OCI-LY3 (cell line): Measurements from ENCODE around the gene ANKRD18A.

Experiments
- H2AFZ ChIP-seq: fragments of 200-600, 300-600 bp; shearing (Covaris generic); 2 replicates; pipeline ENCODE4 v1.6.0; 2014; ENCODE audit warnings: antibody characterized with exemption, low read depth, low read length
- H3K27ac ChIP-seq: fragments of 200-600, 300-600 bp; sonication (generic); 2 replicates; pipeline ENCODE4 v1.5.1; 2014; ENCODE audit warnings: mild to moderate bottlenecking, low read length, moderate library complexity, mixed read lengths
- H3K27me3 ChIP-seq: fragments of 200-600, 300-600 bp; sonication (generic); 2 replicates; pipeline ENCODE4 v1.6.1; 2014; ENCODE audit warnings: low read depth, low read length, mixed read lengths
- H3K36me3 ChIP-seq: fragments of 200-600, 300-600 bp; sonication (generic); replicated peaks from 2 replicates; pipeline ENCODE3; 2014; ENCODE audit warnings: low read depth, low read length, mixed read lengths
- H3K4me1 ChIP-seq: fragments of 300-600, 200-600 bp; sonication (generic); 2 replicates; pipeline ENCODE4 v1.6.1; 2014; ENCODE audit warnings: low read length, mixed read lengths
- H3K4me2 ChIP-seq: fragments of 200-600, 300-600 bp; sonication (generic); 2 replicates; pipeline ENCODE4 v1.6.1; 2014; ENCODE audit warnings: low read length, mixed read lengths
- H3K4me3 ChIP-seq: fragments of 300-600, 200-600 bp; sonication (generic); 2 replicates; pipeline ENCODE4 v1.5.1; 2014; ENCODE audit warnings: antibody characterized with exemption, mild to moderate bottlenecking, low read length, moderate library complexity
- H3K79me2 ChIP-seq: fragments of 300-600, 200-600 bp; shearing (Covaris generic); 2 replicates; pipeline ENCODE4 v1.6.1; 2014; ENCODE audit warnings: mild to moderate bottlenecking, low read length, mixed read lengths
- H3K9ac ChIP-seq: fragments of 300-600, 200-600 bp; shearing (Covaris generic); 2 replicates; pipeline ENCODE4 v1.6.0; 2014; ENCODE audit warnings: mild to moderate bottlenecking, low read length, moderate library complexity
- H3K9me3 ChIP-seq: fragments of 200-600, 300-600 bp; shearing (Covaris generic); 2 replicates; pipeline ENCODE4 v1.6.1; 2014; ENCODE audit warnings: low read length, mixed read lengths; ENCODE audit not compliant: insufficient read depth
- H4K20me1 ChIP-seq: fragments of 200-600, 300-600 bp; sonication (generic); 2 replicates; pipeline ENCODE4 v1.6.1; 2016; ENCODE audit warnings: low read length, mixed read lengths; ENCODE audit not compliant: insufficient read depth
- EZH2phosphoT487 ChIP-seq: fragments of 200-600 bp; shearing (Covaris generic); IDR thresholded peaks from 2 replicates; pipeline ENCODE4 v1.6.1; 2018; ENCODE audit warnings: antibody characterized with exemption, mixed run types, low read depth
- TF ChIP-seq, protein P1 (sequence below): fragments of 200-600, 300-600 bp; sonication (generic); IDR thresholded peaks from 2 replicates; pipeline ENCODE4 v1.5.1; 2014; ENCODE audit warnings: antibody characterized with exemption, low read length, low read depth

Gene ANKRD18A

DNA sequence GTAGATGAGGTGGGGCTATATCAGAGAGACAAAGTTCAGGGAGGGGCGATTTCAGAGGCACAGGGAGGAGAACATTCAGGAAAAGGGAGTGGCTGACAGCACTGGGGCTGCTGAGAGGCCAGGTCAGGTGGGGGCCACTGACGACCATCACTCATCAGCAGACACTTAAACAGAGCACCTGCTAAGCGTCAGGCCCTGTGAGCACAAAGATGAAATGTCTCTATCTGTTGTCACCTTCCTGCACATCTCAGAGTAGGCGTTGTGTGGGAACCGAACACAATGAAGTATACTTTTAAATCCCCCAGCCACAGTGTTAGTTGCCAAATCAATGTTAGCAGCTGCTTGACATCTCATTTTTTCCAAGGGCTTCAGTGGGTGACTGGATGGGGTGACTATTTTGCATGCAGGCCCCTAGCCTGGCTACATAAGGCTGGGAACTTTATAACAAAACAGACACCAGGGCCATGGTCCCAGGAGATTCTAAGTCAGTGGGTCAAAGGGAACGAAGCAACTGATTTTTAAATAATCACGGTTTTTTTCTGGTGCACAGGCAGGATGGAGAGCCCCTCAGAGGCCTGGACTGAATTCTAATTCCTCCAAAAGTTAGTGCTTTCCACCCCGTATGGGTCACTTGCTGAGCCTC, 31.1 kb upstream of the ANKRD18A start:
- Histone ChIP-seq H3K36me3 (no peaks in the 10 kb centered on the region), H4K20me1 (no peaks in the 10 kb centered on the region), H3K27me3 (peaks cover 3% of the 10 kb centered on the region; the same call in 1 of the 2 replicates), H2AFZ (no peak overlapping the region), H3K79me2 (no peaks in the 10 kb centered on the region), H3K4me2 (no peak overlapping the region), H3K4me1 (no peaks in the 10 kb centered on the region), H3K4me3 (no peak overlapping the region), H3K9me3 (no peaks in the 10 kb centered on the region), H3K9ac (no peak overlapping the region), H3K27ac (no peak overlapping the region)
- TF ChIP-seq EZH2phosphoT487 = no peak
- TF ChIP-seq, protein P1, sequence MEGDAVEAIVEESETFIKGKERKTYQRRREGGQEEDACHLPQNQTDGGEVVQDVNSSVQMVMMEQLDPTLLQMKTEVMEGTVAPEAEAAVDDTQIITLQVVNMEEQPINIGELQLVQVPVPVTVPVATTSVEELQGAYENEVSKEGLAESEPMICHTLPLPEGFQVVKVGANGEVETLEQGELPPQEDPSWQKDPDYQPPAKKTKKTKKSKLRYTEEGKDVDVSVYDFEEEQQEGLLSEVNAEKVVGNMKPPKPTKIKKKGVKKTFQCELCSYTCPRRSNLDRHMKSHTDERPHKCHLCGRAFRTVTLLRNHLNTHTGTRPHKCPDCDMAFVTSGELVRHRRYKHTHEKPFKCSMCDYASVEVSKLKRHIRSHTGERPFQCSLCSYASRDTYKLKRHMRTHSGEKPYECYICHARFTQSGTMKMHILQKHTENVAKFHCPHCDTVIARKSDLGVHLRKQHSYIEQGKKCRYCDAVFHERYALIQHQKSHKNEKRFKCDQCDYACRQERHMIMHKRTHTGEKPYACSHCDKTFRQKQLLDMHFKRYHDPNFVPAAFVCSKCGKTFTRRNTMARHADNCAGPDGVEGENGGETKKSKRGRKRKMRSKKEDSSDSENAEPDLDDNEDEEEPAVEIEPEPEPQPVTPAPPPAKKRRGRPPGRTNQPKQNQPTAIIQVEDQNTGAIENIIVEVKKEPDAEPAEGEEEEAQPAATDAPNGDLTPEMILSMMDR = no peak

DNA sequence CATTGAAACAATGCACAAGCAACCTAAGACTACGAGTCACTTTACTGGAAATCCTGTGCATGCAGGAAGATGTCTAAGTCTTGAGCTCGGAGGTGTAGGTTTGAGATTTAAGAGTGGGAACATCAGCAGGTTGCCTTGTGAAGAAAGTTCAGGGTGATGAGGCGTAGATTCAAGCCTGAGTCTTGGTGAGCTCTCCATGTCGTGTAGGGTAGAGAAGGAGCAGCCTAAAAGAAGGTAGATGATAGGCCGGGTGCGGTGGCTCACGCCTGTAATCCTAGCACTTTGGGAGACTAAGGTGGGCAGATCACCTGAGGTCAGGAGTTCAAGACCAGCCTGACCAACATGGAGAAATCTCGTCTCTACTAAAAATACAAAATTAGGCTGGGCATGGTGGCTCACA, 30.2 kb upstream of the ANKRD18A start:
- Histone ChIP-seq H3K4me2 (no peak overlapping the region), H3K79me2 (no peaks in the 10 kb centered on the region), H3K4me3 (no peak overlapping the region), H2AFZ (no peak overlapping the region), H3K27ac (no peak overlapping the region), H4K20me1 (no peaks in the 10 kb centered on the region), H3K9ac (no peak overlapping the region), H3K36me3 (no peaks in the 10 kb centered on the region), H3K27me3 (0 out of 2 replicates have a peak, but pooled peaks cover 3% of the 10 kb centered on the region), H3K4me1 (no peaks in the 10 kb centered on the region), H3K9me3 (no peaks in the 10 kb centered on the region)
- TF ChIP-seq, protein P1 = no peak
- TF ChIP-seq EZH2phosphoT487 = no peak

DNA sequence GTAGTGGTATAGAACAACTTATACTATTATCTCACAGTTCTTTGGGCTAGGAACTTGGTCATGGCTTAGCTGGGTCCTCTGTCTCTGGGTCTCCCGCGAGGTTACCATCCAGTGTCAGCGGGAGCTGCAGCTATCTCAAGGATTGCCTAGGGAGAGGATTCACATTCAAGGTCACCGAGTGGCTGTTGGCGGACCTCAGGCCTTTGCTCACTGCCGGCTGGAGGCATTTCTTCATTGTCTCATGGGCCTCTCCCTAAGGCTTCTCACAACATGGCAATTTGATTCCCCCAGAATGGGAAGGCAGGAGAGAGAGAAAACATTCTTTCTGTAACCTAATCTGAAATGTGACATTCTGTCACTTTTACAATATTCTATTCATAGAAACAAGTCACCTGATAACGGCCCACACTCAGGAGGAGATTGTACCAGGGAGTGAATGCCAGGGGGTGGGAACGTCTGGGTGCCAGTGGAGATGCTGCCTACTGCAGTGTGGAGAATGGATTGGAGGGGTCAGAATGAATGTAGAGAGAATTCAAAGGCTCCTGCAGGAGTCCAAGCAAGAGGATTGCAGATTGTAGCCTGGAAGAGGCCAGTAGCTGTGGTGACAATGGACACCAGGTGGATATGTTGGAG, 29.5 kb upstream of the ANKRD18A start:
- H2AFZ ChIP-seq = no peak overlapping the region

DNA sequence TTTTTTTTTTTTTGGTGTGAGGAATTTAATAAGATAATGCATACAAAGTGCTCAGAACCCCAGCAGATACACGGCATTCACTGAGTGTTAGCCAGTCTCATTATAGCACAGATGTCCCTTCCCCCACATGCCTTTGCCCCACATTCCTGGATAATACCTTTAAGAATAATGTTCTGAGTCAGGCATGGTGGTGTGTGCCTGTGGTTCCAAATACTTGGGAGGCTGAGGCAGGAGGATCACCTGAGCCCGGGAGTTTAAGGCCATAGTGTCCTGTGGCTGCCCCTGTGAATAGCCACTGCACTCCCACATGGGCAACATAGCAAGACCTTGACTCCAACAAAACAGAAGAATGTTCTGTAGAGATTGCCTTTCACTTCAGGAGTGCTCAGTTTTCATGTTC, 24.2 kb upstream of the ANKRD18A start:
- TF ChIP-seq, protein P1 = no peak
- TF ChIP-seq EZH2phosphoT487 = no peak

More for the DNA sequence above, 29.5 kb upstream of the ANKRD18A start:
- TF ChIP-seq, protein P1 = no peak
- no peak for TF ChIP-seq EZH2phosphoT487
- H4K20me1 ChIP-seq = no peaks in the 10 kb centered on the region
- no peak overlapping the region for H3K27ac ChIP-seq
- H3K4me3 ChIP-seq = no peak overlapping the region
- H3K4me1 ChIP-seq = no peaks in the 10 kb centered on the region
- no peaks in the 10 kb centered on the region for H3K9me3 ChIP-seq
- H3K36me3 ChIP-seq = no peaks in the 10 kb centered on the region
- no peak overlapping the region for H3K4me2 ChIP-seq
- H3K79me2 ChIP-seq = no peaks in the 10 kb centered on the region
- H3K9ac ChIP-seq = no peak overlapping the region
- no peaks in the 10 kb centered on the region for H3K27me3 ChIP-seq

More for the DNA sequence above, 24.2 kb upstream of the ANKRD18A start:
- no peaks in the 10 kb centered on the region for H3K27me3 ChIP-seq
- H3K36me3 ChIP-seq = no peaks in the 10 kb centered on the region
- no peaks in the 10 kb centered on the region for H3K9me3 ChIP-seq
- H3K79me2 ChIP-seq = no peaks in the 10 kb centered on the region
- no peak overlapping the region for H3K4me2 ChIP-seq
- no peak overlapping the region for H2AFZ ChIP-seq
- H3K27ac ChIP-seq = no peak overlapping the region
- no peak overlapping the region for H3K9ac ChIP-seq
- no peaks in the 10 kb centered on the region for H4K20me1 ChIP-seq
- no peaks in the 10 kb centered on the region for H3K4me1 ChIP-seq
- H3K4me3 ChIP-seq = no peak overlapping the region
